ENCODE results near the gene PLEKHM1. TPM values are rescaled to one million over a fixed set of nuclear protein-coding genes. Genes with fewer than 3 reads are reported as not detected.

PLEKHM1 gene
- total and polyA plus RNA-seq, 2 donors (not counting 3 experiments of a cell fraction or from before 2014, with no cell fraction given), result 29.7 to 52.0 TPM

- TF ChIP-seq MYC (IDR thresholded peaks at IDR 0.05; ENCODE audit: low read depth, low read length) (no peak), MAX (IDR thresholded peaks at IDR 0.05; ENCODE audit: insufficient read depth, insufficient read length) (no peak)
- Histone ChIP-seq H3K4me3 (replicated peaks in 1 of 3; ENCODE audit: insufficient read depth in 1 of 3, low read depth in 1 of 3, low read length in 3 of 3) (no peak overlapping the region), H3K4me1 (ENCODE audit: control insufficient read depth, extremely low read depth, insufficient read depth, low read length) (no peaks in the 10 kb centered on the region), H4K20me1 (replicated peaks; ENCODE audit: control insufficient read depth, extremely low read depth, insufficient read depth, low read length) (no peaks in the 10 kb centered on the region), H3K36me3 (ENCODE audit: control insufficient read depth in 2 of 2, extremely low read depth in 1 of 2, insufficient read depth in 2 of 2, low read length in 2 of 2) (no peaks in the 10 kb centered on the region), H3K9me1 (replicated peaks; ENCODE audit: control insufficient read depth, extremely low read depth, insufficient read depth, low read length) (no peaks in the 10 kb centered on the region), H3K27ac (ENCODE audit: insufficient read depth, low read depth, low read length) (no peak overlapping the region), H2AFZ (ENCODE audit: low read depth, low read length) (no peak overlapping the region), H3K27me3 (ENCODE audit: control insufficient read depth in 2 of 2, insufficient read depth in 2 of 2, low read length in 2 of 2) (no peaks in the 10 kb centered on the region), H3K4me2 (ENCODE audit: insufficient read depth, low read length) (no peak overlapping the region), H3K9me3 (replicated peaks; ENCODE audit: control insufficient read depth, insufficient read depth, low read length) (no peaks in the 10 kb centered on the region), H3K79me2 (ENCODE audit: control insufficient read depth, insufficient read depth, low read length) (no peaks in the 10 kb centered on the region), H3K9ac (replicated peaks; ENCODE audit: extremely low read depth, insufficient read depth, low read length) (no peak overlapping the region)
- no TSS peak for BruUV-seq (replicated peaks)
- intact Hi-C loops (cut with micrococcal nuclease) (no loop called here), dilution Hi-C loops (cut with MboI; ENCODE audit: extremely low pct_ligation_motif_present, low sequenced_read_pairs) (no loop called here)
- FAIRE-seq (no peak), DNase-seq (ENCODE audit: low read depth, low spot score) (no peak)
- POLR2A ChIA-PET, result no interaction called here
- CTCF ChIA-PET, result interaction anchor here (3.0 to 4.1 kb wide), 2 partner anchors 10 to 205 kb away, joined by 11 to 22 read pairs; no protein-coding TSS in a partner anchor
Measured at GRCh38 chr17:45423975-45424335, 66.6 kb downstream of the PLEKHM1 start.

GRCh38 chr17:45423304-45423974 is 67.1 kb downstream of the PLEKHM1 start:
- no TSS peak for BruUV-seq (replicated peaks)
- Histone ChIP-seq H3K4me1 (ENCODE audit: control insufficient read depth, extremely low read depth, insufficient read depth, low read length) (no peaks in the 10 kb centered on the region), H4K20me1 (replicated peaks; ENCODE audit: control insufficient read depth, extremely low read depth, insufficient read depth, low read length) (no peaks in the 10 kb centered on the region), H3K79me2 (ENCODE audit: control insufficient read depth, insufficient read depth, low read length) (no peaks in the 10 kb centered on the region), H3K36me3 (ENCODE audit: control insufficient read depth in 2 of 2, extremely low read depth in 1 of 2, insufficient read depth in 2 of 2, low read length in 2 of 2) (no peaks in the 10 kb centered on the region), H3K4me3 (replicated peaks in 1 of 3; ENCODE audit: insufficient read depth in 1 of 3, low read depth in 1 of 3, low read length in 3 of 3) (no peak overlapping the region), H3K9me1 (replicated peaks; ENCODE audit: control insufficient read depth, extremely low read depth, insufficient read depth, low read length) (no peaks in the 10 kb centered on the region), H3K4me2 (ENCODE audit: insufficient read depth, low read length) (no peak overlapping the region), H3K27ac (ENCODE audit: insufficient read depth, low read depth, low read length) (no peak overlapping the region), H3K9ac (replicated peaks; ENCODE audit: extremely low read depth, insufficient read depth, low read length) (no peak overlapping the region), H3K9me3 (replicated peaks; ENCODE audit: control insufficient read depth, insufficient read depth, low read length) (no peaks in the 10 kb centered on the region), H2AFZ (ENCODE audit: low read depth, low read length) (no peak overlapping the region), H3K27me3 (ENCODE audit: control insufficient read depth in 2 of 2, insufficient read depth in 2 of 2, low read length in 2 of 2) (no peaks in the 10 kb centered on the region)
- ChIA-PET CTCF (interaction anchor here (3.0 to 4.1 kb wide), 2 partner anchors 10 to 204 kb away, joined by 11 to 22 read pairs; no protein-coding TSS in a partner anchor), POLR2A (no interaction called here)
- DNase-seq (ENCODE audit: low read depth, low spot score) (no peak), FAIRE-seq (no peak)
- dilution Hi-C loops (cut with MboI; ENCODE audit: extremely low pct_ligation_motif_present, low sequenced_read_pairs) (no loop called here), intact Hi-C loops (cut with micrococcal nuclease) (no loop called here)
- no peak for TF ChIP-seq MYC (IDR thresholded peaks at IDR 0.05; ENCODE audit: low read depth, low read length)
- TF ChIP-seq GATA2 (IDR thresholded peaks at IDR 0.05; ENCODE audit: insufficient read depth, insufficient read length, low read depth, low read length), result no peak
- TF ChIP-seq MAX (IDR thresholded peaks at IDR 0.05; ENCODE audit: insufficient read depth, insufficient read length), result no peak
- no peak for TF ChIP-seq POLR2AphosphoS5 (IDR thresholded peaks at IDR 0.05; ENCODE audit: insufficient read depth, low read depth, low read length)
- no peak for TF ChIP-seq POLR2A (IDR thresholded peaks at IDR 0.05; ENCODE audit: low read depth, low read length)
- no peak for TF ChIP-seq EZH2 (IDR thresholded peaks at IDR 0.05; ENCODE audit: borderline replicate concordance, low read depth, low read length, severe bottlenecking)
- TF ChIP-seq FOS (IDR thresholded peaks at IDR 0.05; ENCODE audit: borderline replicate concordance, insufficient read depth, low read length), result no peak
- TF ChIP-seq JUN (IDR thresholded peaks at IDR 0.05; ENCODE audit: borderline replicate concordance, insufficient read depth, insufficient read length, low read depth), result no peak
- TF ChIP-seq CTCF (IDR thresholded peaks at IDR 0.05; ENCODE audit: extremely low read depth in 1 of 2, insufficient read depth in 1 of 2, low read depth in 1 of 2, low read length in 2 of 2), result no peak

Data from endothelial cell of umbilical vein (primary cell).